Middle frontal gyrus (tissue), 1 donor: ENCODE measurements around the gene B4GALT4.
"Not testable (repeated sequence)": the region's sequence is repeated elsewhere in the genome, so short reads cannot be mapped to it uniquely, and the experiment has no call there.

ENCODE experiments used
- DNase-seq: peaks from one replicate; pipeline ENCODE4 v3.0.0-alpha.2; 2015; ENCODE audit warnings: low spot score; ENCODE audit errors: extremely low spot score

The B4GALT4 gene, protein sequence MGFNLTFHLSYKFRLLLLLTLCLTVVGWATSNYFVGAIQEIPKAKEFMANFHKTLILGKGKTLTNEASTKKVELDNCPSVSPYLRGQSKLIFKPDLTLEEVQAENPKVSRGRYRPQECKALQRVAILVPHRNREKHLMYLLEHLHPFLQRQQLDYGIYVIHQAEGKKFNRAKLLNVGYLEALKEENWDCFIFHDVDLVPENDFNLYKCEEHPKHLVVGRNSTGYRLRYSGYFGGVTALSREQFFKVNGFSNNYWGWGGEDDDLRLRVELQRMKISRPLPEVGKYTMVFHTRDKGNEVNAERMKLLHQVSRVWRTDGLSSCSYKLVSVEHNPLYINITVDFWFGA

DNA sequence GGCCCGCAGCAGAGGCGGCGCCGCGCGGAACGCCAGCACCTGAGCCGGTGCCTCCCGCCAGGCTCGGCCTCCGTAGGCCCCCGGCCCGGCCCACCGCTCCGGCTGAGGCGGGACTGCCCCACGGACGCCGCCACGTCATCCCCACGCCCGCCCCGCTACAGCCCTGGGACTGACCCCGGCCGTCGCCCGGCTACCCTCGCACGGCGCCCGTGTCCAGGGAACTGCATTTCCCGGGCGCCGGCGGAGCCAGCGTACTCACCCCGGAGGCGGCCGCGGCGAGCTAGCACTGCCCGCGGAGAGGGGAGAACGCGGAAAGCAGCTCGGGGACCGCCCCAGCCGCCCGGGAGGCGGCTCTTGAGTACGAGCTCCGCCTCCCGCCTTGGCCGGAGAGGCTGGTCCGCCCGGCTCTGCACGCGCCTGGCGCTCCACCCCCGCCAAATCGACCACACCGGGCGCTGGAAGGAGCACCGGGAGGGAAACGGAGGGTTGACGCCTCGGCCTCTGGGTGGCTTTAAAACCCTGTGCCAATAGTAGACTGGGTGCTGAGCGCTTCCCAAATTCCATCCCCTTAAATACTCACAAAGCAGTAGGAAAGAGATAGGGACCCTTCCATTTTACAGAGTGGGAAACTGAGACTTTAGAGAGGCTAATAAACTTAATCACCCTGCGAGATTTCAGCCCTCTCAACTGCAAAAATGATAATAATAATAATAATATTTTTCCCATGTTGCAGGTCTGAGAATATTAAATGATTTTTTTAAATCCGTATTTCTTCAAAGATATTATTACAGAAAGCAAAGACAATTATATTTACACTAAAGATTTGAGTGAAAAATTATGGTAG is at the start of gene B4GALT4:
TSS of gene B4GALT4 (minus strand) at position 288 of the 844 bp plus-strand sequence. CDS start 10,779 bp downstream, outside the sequence.
- peak; percentile 66 for DNase-seq

- no peak for DNase-seq
Measured at GRCh38 chr3:119289404-119289770, 48.7 kb upstream of the B4GALT4 start.

GRCh38 chr3:119288669-119289403 is 48.2 kb upstream of the B4GALT4 start:
- no peak for DNase-seq

- no peak for DNase-seq
Measured at GRCh38 chr3:119279584-119280243, 39.0 kb upstream of the B4GALT4 start.

GRCh38 chr3:119279101-119279554 is 38.5 kb upstream of the B4GALT4 start:
- DNase-seq, result no peak

- DNase-seq, result no peak
Measured at GRCh38 chr3:119276680-119277079, 36.0 kb upstream of the B4GALT4 start.

GRCh38 chr3:119270212-119270611 is 29.5 kb upstream of the B4GALT4 start:
- DNase-seq, result not testable (repeated sequence)

- DNase-seq, result no peak
Measured at GRCh38 chr3:119261055-119261454, 20.4 kb upstream of the B4GALT4 start.

DNA sequence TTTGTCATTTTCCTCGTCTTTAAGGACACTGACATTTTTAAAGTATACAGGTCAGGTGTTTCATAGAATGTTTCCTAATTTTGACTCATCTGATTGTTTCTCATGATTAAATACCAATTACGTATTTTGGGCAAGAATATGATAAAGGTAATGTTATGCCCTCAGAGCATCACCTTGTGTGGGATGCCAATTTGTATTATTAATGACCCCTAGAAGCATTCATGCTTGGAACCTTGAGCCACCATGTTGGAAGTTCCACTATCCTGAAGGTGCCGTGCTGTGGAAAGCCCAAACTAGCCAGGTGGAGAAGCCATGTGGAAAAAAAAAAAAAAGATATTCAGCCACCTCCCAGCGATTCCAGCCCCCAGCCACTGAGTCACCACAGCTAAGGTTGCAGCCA is 19.1 kb upstream of the B4GALT4 start:
- no peak for DNase-seq

GRCh38 chr3:119258915-119259314 is 18.2 kb upstream of the B4GALT4 start:
- DNase-seq, result no peak

DNA sequence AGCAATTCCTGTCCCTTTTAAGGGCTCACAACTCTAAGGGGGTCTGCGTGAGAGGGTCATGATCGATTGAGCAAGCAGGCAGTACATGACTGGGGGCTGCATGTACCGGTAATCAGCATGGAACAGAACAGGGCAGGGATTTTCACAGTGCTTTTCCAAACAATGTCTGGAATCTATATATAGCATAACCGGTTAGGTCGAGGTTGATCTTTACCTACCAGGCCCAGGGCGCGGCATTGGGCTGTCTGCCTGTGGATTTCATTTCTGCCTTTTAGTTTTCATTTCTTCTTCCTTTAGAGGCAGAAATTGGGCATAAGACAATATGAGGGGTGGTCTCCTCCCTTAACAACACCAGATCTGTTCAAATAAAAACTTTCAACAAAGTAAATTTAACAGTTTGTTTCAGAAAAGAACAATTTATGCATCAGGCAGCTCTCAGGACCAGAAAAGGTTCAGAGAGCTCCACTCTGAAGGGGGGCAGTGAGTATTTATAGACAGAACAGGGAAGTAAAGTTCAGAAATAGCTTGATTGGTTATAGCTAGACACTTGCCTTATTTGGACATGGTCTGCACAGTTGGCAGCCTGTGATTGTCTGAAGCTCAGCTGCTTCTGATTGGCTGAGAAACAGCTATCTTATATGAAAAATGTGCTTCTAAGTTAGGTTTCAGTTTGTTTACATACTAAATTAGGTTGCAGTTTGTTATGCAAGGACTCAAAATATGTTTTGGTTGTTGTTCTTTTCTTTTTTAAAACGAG is 17.2 kb upstream of the B4GALT4 start:
- no peak for DNase-seq

- DNase-seq, result no peak
Measured at GRCh38 chr3:119257111-119257510, 16.4 kb upstream of the B4GALT4 start.

DNA sequence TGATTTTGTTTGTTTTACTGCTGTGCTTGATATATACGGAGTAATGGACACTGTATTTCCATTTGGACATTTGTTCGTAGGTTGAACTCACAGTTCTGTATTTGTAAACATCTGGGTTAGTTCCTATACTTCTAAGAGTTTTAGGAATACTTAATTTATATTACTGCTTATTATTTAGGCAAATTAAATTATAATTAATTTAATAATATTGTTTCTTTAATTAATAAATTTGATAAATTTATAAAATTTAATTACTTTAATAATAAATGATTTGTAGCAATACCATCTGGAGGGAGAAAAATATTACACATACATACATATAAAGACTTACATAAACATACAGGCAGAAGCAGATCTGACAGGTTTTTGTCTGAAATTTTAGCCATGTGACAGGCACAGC is 14.5 kb upstream of the B4GALT4 start:
- DNase-seq, result no peak

DNA sequence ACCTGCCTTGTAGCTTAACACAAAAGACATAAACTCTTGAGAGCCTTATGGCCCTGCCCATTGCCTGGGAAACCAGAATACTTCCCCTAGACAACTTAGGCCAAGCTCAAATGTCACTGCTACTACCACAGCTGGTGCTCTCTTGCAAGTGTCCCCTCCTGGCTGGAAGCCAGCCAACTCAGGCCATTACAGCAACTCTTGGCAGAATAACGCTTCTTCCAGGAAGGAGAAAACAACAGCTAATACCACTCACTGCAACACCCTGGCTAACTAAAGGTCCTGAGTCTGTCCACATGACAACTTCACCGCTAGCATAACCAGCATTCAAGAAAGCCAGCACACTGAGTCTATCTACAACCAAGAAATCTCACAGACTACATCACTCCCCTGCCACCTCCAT is 5.1 kb upstream of the B4GALT4 start:
- no peak for DNase-seq

GRCh38 chr3:119243712-119244111 is 3.0 kb upstream of the B4GALT4 start:
- DNase-seq, result no peak

DNA sequence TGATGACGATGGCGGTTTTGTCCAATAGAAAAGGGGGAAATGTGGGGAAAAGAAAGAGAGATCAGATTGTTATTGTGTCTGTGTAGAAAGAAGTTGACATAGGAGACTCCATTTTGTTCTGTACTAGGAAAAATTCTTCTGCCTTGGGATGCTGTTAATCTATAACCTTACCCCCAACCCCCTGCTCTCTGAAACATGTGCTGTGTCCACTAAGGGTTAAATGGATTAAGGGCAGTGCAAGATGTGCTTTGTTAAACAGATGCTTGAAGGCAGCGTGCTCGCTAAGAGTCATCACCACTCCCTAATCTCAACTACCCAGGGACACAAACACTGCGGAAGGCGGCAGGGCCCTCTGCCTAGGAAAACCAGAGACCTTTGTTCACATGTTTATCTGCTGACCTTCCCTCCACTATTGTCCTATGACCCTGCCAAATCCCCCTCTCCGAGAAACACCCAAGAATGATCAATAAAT is 2.4 kb upstream of the B4GALT4 start:
- DNase-seq, result not testable (repeated sequence)

- DNase-seq, result not testable (repeated sequence)
Measured at GRCh38 chr3:119242387-119243057, 1.8 kb upstream of the B4GALT4 start.

GRCh38 chr3:119240101-119240590 is 532 bp downstream of the B4GALT4 start:
- DNase-seq, result no peak

DNA sequence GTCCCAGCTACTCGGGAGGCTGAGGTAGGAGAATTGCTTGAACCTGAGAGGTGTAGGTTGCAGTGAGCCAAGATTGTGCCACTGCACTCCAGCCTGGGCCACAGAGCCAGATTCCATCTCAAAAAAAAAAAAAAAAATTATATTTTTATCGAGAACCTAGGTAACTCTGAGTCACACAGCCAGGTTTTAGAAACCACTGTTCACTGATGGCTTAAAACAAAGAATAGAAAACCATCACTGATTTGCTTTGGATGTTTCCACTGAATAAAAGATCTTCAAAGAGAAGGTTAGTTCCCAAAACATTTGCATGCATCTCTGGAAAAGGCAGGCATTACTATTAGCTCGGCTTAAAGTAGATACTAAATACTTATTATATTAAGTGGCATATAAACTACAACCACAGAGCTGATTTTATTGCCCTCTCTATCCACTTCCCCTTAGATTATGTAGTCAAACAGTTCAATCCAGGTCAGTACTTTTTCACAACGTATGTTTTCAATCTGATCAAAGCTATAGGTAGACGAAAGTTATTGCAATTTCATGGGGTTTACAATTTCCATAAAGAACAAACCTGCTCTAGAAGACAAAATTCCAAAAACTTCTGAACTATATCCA is 1.4 kb downstream of the B4GALT4 start:
- DNase-seq, result no peak
